HepG2 (cell line): ENCODE data around the gene WNK2. TPM values are rescaled to one million over a fixed set of nuclear protein-coding genes. Genes with fewer than 3 reads are reported as not detected.

Experiments
- FOXJ3 ChIP-seq: sonication (generic); formaldehyde crosslinking; IDR thresholded peaks from 2 replicates; pipeline ENCODE4 v1.4.0; 2020; ENCODE audit warnings: missing genetic modification reagents, mild to moderate bottlenecking, borderline replicate concordance
- MYPOP ChIP-seq: sonication (generic); formaldehyde crosslinking; IDR thresholded peaks from 2 replicates; pipeline ENCODE4 v1.8.1; 2023; ENCODE audit warnings: mild to moderate bottlenecking, moderate library complexity, missing genetic modification reagents
- SMAD1 ChIP-seq: sonication (generic); formaldehyde crosslinking; IDR thresholded peaks from 2 replicates; pipeline ENCODE4 v1.4.0; 2020; ENCODE audit warnings: missing genetic modification reagents, low read depth, mild to moderate bottlenecking, borderline replicate concordance
- ZMAT5 ChIP-seq: sonication (generic); formaldehyde crosslinking; IDR thresholded peaks from 2 replicates; pipeline ENCODE4 v1.5.0; 2020; ENCODE audit warnings: mild to moderate bottlenecking, low read depth, missing genetic modification reagents, borderline replicate concordance
- ZNF142 ChIP-seq: sonication (generic); formaldehyde crosslinking; IDR thresholded peaks from 2 replicates; pipeline ENCODE4 v1.4.0; 2020; ENCODE audit warnings: missing genetic modification reagents
- ZNF207 ChIP-seq: fragments of 450-650 bp; IDR thresholded peaks from 2 replicates; pipeline ENCODE4 v1.6.1; 2016; ENCODE audit warnings: antibody characterized with exemption, borderline replicate concordance
- ZNF292 ChIP-seq: sonication (generic); formaldehyde crosslinking; IDR thresholded peaks from 2 replicates; pipeline ENCODE4 v1.8.1; 2022; ENCODE audit warnings: mild to moderate bottlenecking, low read depth, missing genetic modification reagents, borderline replicate concordance
- ZNF33B ChIP-seq: sonication (generic); formaldehyde crosslinking; IDR thresholded peaks from 2 replicates; pipeline ENCODE4 v1.5.1; 2020; ENCODE audit warnings: mild to moderate bottlenecking, missing genetic modification reagents
- ZNF350 ChIP-seq: sonication (generic); formaldehyde crosslinking; IDR thresholded peaks from 2 replicates; pipeline ENCODE4 v1.4.0; 2020; ENCODE audit warnings: mild to moderate bottlenecking, low read depth, missing genetic modification reagents, borderline replicate concordance
- ZNF646 ChIP-seq: sonication (generic); formaldehyde crosslinking; IDR thresholded peaks from 2 replicates; pipeline ENCODE4 v1.9.0; 2021; ENCODE audit warnings: mild to moderate bottlenecking, missing genetic modification reagents
- ZNF816 ChIP-seq: sonication (generic); formaldehyde crosslinking; IDR thresholded peaks from 2 replicates; pipeline ENCODE4 v1.8.0; 2022; ENCODE audit warnings: missing genetic modification reagents, mild to moderate bottlenecking, borderline replicate concordance
- ZNF83 ChIP-seq: sonication (generic); formaldehyde crosslinking; IDR thresholded peaks from 2 replicates; pipeline ENCODE4 v1.4.0; 2020; ENCODE audit warnings: missing genetic modification reagents, mild to moderate bottlenecking, borderline replicate concordance
- polyA plus RNA-seq, 8 experiments: library from polyadenylated mRNA; depleted of rRNA in 3 of 8; stranded (reverse) in 7 of 8; unstranded in 1 of 8; fragments of >200 nt; fragmentation: Illumina TruSeq in 4 of 8; extraction: Trizol in 4 of 8; gene quantifications; 2 replicates each; pipeline versions ENCODE4 v1.2.1 to v1.2.3, GENCODE V29; 2011 to 2016; ENCODE audit warnings: low read depth in 4 of 8, missing spikeins in 1 of 8, mixed read lengths in 1 of 8; ENCODE audit not compliant: insufficient read depth in 1 of 8
- total RNA-seq, 5 experiments: library from RNA; depleted of rRNA; stranded (reverse); fragments of >200 nt; fragmentation: Illumina TruSeq; extraction: Trizol; gene quantifications; 2 replicates each; pipeline ENCODE4 v1.2.3, GENCODE V29; 2016; ENCODE audit warnings: low read depth in 1 of 5

WNK2 gene
- total and polyA plus RNA-seq, 2 of the 13 experiments (the other 11 are each of a cell fraction or from before 2014, with no cell fraction given): 10.5 to 12.0 TPM

- TF ChIP-seq ZNF646 (CRISPR knock-in tag) (no peak), ZNF33B (CRISPR knock-in tag) (no peak), ZNF207 (no peak), ZNF142 (no peak), MYPOP (CRISPR knock-in tag) (no peak), ZNF292 (CRISPR knock-in tag) (peak; percentile 84), ZNF350 (CRISPR knock-in tag) (no peak), FOXJ3 (CRISPR knock-in tag) (no peak; the same call in 1 of the 2 replicates), ZMAT5 (no peak), ZNF83 (CRISPR knock-in tag) (no peak), SMAD1 (CRISPR knock-in tag) (peak; percentile 3; the same call in 1 of the 2 replicates), ZNF816 (CRISPR knock-in tag) (no peak; the same call in none of the 2 replicates)
Measured at GRCh38 chr9:93299418-93300174, 115.7 kb downstream of the WNK2 start (continued).
